Metanephros (tissue), 2 donors: ENCODE results near the gene EIF3B. TPM values are rescaled to one million over a fixed set of nuclear protein-coding genes. Genes with fewer than 3 reads are reported as not detected.

ENCODE experiments used
- small RNA-seq: library from RNA; depleted of rRNA; stranded (forward); fragments of <200 nt; gene quantifications from one replicate; pipeline ENCODE3, GENCODE V24; 2014; ENCODE audit warnings: low replicate concordance
- total RNA-seq: library from RNA; depleted of rRNA; stranded (reverse); fragments of >200 nt; gene quantifications from one replicate; pipeline ENCODE4 v1.2.3, GENCODE V29; 2014

Gene EIF3B
- 113 TPM for total RNA-seq

GRCh38 chr7:2354186-2354938 is at the start of gene EIF3B:
TSS of gene EIF3B (plus strand) at chr7:2354827. CDS start at chr7:2354922, 95 bp downstream.

GRCh38 chr7:2314209-2314955 is 40.2 kb upstream of the EIF3B start, which contains the start of gene SNX8:
TSS of gene SNX8 (minus strand) at chr7:2314441. CDS start at chr7:2314421, 20 bp downstream.

GRCh38 chr7:2403014-2403717 is 48.5 kb downstream of the EIF3B start, which contains the start of gene CHST12:
TSS of gene CHST12 (plus strand) at chr7:2403611. CDS start at chr7:2432640, 29,029 bp downstream.

Small RNA genes within 50 kb of the gene (small RNA-seq; reads per million reads assigned to genes)
- gene AC004840.2 = not detected

Other genes with a start within 250 kb of the EIF3B start
- 41.0 TPM for gene MAD1L1, start 121.9 kb upstream of the EIF3B start, total RNA-seq
- gene MRM2, start 112.6 kb upstream of the EIF3B start, total RNA-seq = 15.1 TPM
- 14.9 TPM for gene NUDT1, start 112.6 kb upstream of the EIF3B start, total RNA-seq
- gene SNX8, start 40.4 kb upstream of the EIF3B start, total RNA-seq = 31.1 TPM
- gene CHST12, start 48.8 kb downstream of the EIF3B start, total RNA-seq = 14.5 TPM
- gene GRIFIN, start 121.6 kb downstream of the EIF3B start, total RNA-seq = not detected
- 42.0 TPM for gene LFNG, start 164.9 kb downstream of the EIF3B start, total RNA-seq
- gene BRAT1, start 200.7 kb downstream of the EIF3B start, total RNA-seq = 48.0 TPM
- gene IQCE, start 204.2 kb downstream of the EIF3B start, total RNA-seq = 13.5 TPM